ENCODE data around the gene ERC1.

Gene ERC1

DNA sequence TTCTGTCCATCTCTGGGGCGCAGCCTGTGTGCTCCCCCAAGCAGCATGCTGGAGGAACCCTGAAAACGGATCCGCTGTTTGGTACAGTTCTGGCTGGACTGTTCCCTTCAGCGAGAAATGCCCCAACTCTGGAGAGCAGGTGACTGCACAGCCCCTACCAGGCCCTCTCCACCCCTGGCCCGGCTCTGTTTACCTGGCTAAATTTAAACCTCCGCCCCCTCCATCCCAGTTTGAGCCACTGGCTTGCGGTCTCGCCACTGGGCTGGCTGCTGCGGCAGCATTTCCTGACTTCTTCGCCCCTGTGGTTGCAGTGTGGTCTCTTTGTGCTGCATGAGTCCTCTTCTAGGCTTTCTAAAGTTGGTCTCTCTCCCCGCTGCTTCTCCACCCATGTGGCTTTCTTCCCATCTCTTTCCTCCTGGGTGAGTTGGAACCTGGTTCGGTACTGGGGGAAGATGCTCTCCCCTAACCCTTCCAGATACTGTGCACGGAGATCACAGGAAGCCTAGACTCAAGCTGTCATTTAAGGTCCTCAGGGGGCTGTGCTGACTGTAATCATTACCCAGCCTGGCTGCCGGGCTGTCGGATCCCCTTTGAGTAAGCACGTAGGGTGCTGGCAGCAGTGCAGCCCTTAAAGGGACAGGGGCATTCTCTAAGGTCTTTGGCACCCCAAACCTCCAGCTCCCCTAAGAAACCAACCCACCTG lies 542.7 kb downstream of the ERC1 start:
- no peak overlapping the region for H3K27ac ChIP-seq (replicated peaks)
- peaks cover 59% of the 10 kb centered on the region for H3K27me3 ChIP-seq (ENCODE audit: insufficient read depth, poor library complexity, severe bottlenecking)
- no peak for TF ChIP-seq SPI1 (IDR thresholded peaks at IDR 0.05; ENCODE audit: borderline replicate concordance, low read depth)
- no peak for TF ChIP-seq GABPA (IDR thresholded peaks at IDR 0.05; ENCODE audit: low read depth)
- TF ChIP-seq POLR2AphosphoS5 (IDR thresholded peaks at IDR 0.05; ENCODE audit: low read depth) = peak; percentile 71
- TF ChIP-seq, protein P1, sequence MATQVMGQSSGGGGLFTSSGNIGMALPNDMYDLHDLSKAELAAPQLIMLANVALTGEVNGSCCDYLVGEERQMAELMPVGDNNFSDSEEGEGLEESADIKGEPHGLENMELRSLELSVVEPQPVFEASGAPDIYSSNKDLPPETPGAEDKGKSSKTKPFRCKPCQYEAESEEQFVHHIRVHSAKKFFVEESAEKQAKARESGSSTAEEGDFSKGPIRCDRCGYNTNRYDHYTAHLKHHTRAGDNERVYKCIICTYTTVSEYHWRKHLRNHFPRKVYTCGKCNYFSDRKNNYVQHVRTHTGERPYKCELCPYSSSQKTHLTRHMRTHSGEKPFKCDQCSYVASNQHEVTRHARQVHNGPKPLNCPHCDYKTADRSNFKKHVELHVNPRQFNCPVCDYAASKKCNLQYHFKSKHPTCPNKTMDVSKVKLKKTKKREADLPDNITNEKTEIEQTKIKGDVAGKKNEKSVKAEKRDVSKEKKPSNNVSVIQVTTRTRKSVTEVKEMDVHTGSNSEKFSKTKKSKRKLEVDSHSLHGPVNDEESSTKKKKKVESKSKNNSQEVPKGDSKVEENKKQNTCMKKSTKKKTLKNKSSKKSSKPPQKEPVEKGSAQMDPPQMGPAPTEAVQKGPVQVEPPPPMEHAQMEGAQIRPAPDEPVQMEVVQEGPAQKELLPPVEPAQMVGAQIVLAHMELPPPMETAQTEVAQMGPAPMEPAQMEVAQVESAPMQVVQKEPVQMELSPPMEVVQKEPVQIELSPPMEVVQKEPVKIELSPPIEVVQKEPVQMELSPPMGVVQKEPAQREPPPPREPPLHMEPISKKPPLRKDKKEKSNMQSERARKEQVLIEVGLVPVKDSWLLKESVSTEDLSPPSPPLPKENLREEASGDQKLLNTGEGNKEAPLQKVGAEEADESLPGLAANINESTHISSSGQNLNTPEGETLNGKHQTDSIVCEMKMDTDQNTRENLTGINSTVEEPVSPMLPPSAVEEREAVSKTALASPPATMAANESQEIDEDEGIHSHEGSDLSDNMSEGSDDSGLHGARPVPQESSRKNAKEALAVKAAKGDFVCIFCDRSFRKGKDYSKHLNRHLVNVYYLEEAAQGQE (IDR thresholded peaks at IDR 0.05; ENCODE audit: insufficient replicate concordance, low read depth) = no peak
- TF ChIP-seq, protein P2, sequence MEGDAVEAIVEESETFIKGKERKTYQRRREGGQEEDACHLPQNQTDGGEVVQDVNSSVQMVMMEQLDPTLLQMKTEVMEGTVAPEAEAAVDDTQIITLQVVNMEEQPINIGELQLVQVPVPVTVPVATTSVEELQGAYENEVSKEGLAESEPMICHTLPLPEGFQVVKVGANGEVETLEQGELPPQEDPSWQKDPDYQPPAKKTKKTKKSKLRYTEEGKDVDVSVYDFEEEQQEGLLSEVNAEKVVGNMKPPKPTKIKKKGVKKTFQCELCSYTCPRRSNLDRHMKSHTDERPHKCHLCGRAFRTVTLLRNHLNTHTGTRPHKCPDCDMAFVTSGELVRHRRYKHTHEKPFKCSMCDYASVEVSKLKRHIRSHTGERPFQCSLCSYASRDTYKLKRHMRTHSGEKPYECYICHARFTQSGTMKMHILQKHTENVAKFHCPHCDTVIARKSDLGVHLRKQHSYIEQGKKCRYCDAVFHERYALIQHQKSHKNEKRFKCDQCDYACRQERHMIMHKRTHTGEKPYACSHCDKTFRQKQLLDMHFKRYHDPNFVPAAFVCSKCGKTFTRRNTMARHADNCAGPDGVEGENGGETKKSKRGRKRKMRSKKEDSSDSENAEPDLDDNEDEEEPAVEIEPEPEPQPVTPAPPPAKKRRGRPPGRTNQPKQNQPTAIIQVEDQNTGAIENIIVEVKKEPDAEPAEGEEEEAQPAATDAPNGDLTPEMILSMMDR (IDR thresholded peaks at IDR 0.05; ENCODE audit: insufficient read depth, low read length) = no peak
- H3K4me3 ChIP-seq (replicated peaks; ENCODE audit: insufficient read depth, low read length) = no peak overlapping the region
- DNase-seq (ENCODE audit: low read depth in 1 of 2, low spot score in 1 of 2) = peak in 1 of 2 experiments; percentile 59

DNA sequence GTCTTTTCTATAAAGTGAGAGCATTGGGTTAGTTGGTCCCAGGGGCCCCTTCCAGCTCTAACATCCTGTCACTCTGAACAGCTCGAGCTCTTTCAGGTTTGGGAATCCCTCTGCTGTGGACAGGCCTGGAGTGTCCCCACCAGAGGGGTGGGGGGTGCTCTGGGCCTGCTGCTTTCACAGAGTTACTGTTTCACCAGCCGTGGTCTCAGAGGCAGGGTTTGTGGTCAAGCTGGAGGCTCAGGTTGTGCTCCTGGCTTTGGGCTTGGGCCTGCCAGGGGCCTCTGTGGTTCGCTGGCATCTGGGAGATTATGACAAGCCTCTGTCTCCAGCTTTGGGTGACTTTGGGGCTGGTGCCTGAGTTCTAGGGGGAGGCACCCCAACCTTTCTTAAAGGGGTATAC lies 543.7 kb downstream of the ERC1 start:
- DNase-seq (ENCODE audit: low read depth in 1 of 2, low spot score in 1 of 2) = no peak
- TF ChIP-seq GABPA (IDR thresholded peaks at IDR 0.05; ENCODE audit: low read depth) (no peak), SPI1 (IDR thresholded peaks at IDR 0.05; ENCODE audit: borderline replicate concordance, low read depth) (no peak), POLR2AphosphoS5 (IDR thresholded peaks at IDR 0.05; ENCODE audit: low read depth) (no peak)
- TF ChIP-seq, protein P2 (IDR thresholded peaks at IDR 0.05; ENCODE audit: insufficient read depth, low read length) = no peak
- TF ChIP-seq, protein P1 (IDR thresholded peaks at IDR 0.05; ENCODE audit: insufficient replicate concordance, low read depth) = no peak
- no peak overlapping the region for H3K27ac ChIP-seq (replicated peaks)
- H3K27me3 ChIP-seq (ENCODE audit: insufficient read depth, poor library complexity, severe bottlenecking) = peaks cover 51% of the 10 kb centered on the region
- H3K4me3 ChIP-seq (replicated peaks; ENCODE audit: insufficient read depth, low read length) = no peak overlapping the region

DNA sequence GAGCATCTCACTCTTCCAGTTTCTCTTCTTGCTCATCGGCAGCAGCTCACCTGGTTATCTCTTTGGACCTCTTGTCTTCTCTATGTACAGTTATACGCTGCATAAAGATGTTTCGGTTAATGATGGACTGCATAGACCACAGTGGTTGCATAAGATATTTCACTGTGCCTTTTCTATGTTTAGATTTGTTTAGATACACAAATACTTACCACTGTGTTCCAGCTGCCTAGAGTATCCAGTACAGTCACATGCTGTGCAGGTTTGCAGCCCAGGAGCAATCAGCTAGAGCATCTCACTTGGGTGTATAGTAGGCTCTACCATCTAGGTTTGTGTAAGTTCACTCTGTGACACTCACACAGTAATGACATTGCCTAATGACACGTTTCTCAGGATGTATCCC lies 545.8 kb downstream of the ERC1 start:
- DNase-seq (ENCODE audit: low read depth in 1 of 2, low spot score in 1 of 2) = no peak
- Histone ChIP-seq H3K27ac (replicated peaks) (no peak overlapping the region), H3K27me3 (ENCODE audit: insufficient read depth, poor library complexity, severe bottlenecking) (peaks cover 44% of the 10 kb centered on the region)

More for the DNA sequence above, 545.8 kb downstream of the ERC1 start:
- TF ChIP-seq, protein P1 (IDR thresholded peaks at IDR 0.05; ENCODE audit: insufficient replicate concordance, low read depth) = no peak
- TF ChIP-seq SPI1 (IDR thresholded peaks at IDR 0.05; ENCODE audit: borderline replicate concordance, low read depth) (no peak), GABPA (IDR thresholded peaks at IDR 0.05; ENCODE audit: low read depth) (no peak), POLR2AphosphoS5 (IDR thresholded peaks at IDR 0.05; ENCODE audit: low read depth) (no peak)
- TF ChIP-seq, protein P2 (IDR thresholded peaks at IDR 0.05; ENCODE audit: insufficient read depth, low read length) = no peak
- no peak overlapping the region for H3K4me3 ChIP-seq (replicated peaks; ENCODE audit: insufficient read depth, low read length)
